ENCODE data around the gene CDC42EP1. TPM values are rescaled to one million over a fixed set of nuclear protein-coding genes. Genes with fewer than 3 reads are reported as not detected.

CDC42EP1 gene
- total RNA-seq, 2 experiments from 2014 or later, result not detected

DNA sequence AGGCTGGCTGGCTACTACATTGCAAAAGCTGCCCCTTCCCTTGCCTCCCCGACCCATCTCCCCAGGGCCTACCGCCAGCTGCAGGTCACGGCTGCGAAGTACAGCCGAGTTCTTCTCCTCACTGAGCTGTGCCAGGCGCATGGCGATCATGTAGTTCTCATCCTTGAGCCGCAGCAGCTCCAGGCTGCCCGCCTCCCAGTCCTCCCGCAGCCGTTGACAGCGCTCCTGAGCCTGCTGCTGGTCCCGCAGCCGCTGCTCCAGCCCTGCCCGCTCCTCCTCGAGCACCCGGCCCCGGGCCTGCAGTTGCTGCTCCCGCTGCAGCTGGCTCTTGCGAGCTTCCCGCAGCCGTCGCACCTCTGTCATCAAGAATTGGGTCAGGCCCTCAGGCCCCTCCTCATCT is 44.4 kb upstream of the CDC42EP1 start:
- Mint-ChIP-seq H3K27me3 (peaks cover 16% of the 10 kb centered on the region), H3K4me1 (ENCODE audit: low read depth) (peaks cover 6% of the 10 kb centered on the region), H3K4me3 (no peak overlapping the region), H3K9me3 (no peaks in the 10 kb centered on the region), H3K36me3 (ENCODE audit: low read depth) (no peaks in the 10 kb centered on the region), H3K27ac (no peak overlapping the region)
- ATAC-seq (ENCODE audit: poor library complexity), result no peak
- H3K27me3 ChIP-seq (ENCODE audit: control insufficient read depth in 1 of 2, insufficient read depth in 2 of 2, low read length in 2 of 2), result peaks cover 15 to 24% of the 10 kb centered on the region in 2 experiments
- ChIA-PET CTCF (interaction anchor here (1.0 kb wide), 1 partner anchor 51 kb away, joined by 3 read pairs; no protein-coding TSS in a partner anchor), POLR2A (interaction anchor here (0.7 kb wide), 1 partner anchor 1460 kb away, joined by 3 read pairs; no protein-coding TSS in a partner anchor)
- no peak overlapping the region for H3K27ac ChIP-seq (ENCODE audit: low read depth in 1 of 2, low read length in 2 of 2)
- intact Hi-C loops (cut with DNase I, micrococcal nuclease), result no loop called here
- TF ChIP-seq, protein P1, sequence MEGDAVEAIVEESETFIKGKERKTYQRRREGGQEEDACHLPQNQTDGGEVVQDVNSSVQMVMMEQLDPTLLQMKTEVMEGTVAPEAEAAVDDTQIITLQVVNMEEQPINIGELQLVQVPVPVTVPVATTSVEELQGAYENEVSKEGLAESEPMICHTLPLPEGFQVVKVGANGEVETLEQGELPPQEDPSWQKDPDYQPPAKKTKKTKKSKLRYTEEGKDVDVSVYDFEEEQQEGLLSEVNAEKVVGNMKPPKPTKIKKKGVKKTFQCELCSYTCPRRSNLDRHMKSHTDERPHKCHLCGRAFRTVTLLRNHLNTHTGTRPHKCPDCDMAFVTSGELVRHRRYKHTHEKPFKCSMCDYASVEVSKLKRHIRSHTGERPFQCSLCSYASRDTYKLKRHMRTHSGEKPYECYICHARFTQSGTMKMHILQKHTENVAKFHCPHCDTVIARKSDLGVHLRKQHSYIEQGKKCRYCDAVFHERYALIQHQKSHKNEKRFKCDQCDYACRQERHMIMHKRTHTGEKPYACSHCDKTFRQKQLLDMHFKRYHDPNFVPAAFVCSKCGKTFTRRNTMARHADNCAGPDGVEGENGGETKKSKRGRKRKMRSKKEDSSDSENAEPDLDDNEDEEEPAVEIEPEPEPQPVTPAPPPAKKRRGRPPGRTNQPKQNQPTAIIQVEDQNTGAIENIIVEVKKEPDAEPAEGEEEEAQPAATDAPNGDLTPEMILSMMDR (IDR thresholded peaks at IDR 0.05), result no peak
- no peaks in the 10 kb centered on the region for H3K36me3 ChIP-seq (ENCODE audit: insufficient read depth, low read length)
- H3K4me1 ChIP-seq (ENCODE audit: insufficient read depth, low read length), result peaks cover 13% of the 10 kb centered on the region
- no peak for DNase-seq
- no peaks in the 10 kb centered on the region for H3K9me3 ChIP-seq (ENCODE audit: control insufficient read depth in 1 of 2, insufficient read depth in 1 of 2, low read length in 2 of 2)
- H3K4me3 ChIP-seq (ENCODE audit: low read length), result no peak overlapping the region

GRCh38 chr22:37516456-37516855 is 43.8 kb upstream of the CDC42EP1 start:
- intact Hi-C loops (cut with DNase I, micrococcal nuclease), result no loop called here
- no peaks in the 10 kb centered on the region for H3K9me3 Mint-ChIP-seq
- no peaks in the 10 kb centered on the region for H3K36me3 ChIP-seq (ENCODE audit: insufficient read depth, low read length)
- no peak for DNase-seq
- POLR2A ChIA-PET, result interaction anchor here (0.7 kb wide), 1 partner anchor 1461 kb away, joined by 3 read pairs; no protein-coding TSS in a partner anchor
- H3K4me1 Mint-ChIP-seq (ENCODE audit: low read depth), result peaks cover 6% of the 10 kb centered on the region
- H3K4me3 Mint-ChIP-seq, result no peak overlapping the region
- TF ChIP-seq, protein P1 (IDR thresholded peaks at IDR 0.05), result no peak
- H3K4me1 ChIP-seq (ENCODE audit: insufficient read depth, low read length), result peaks cover 13% of the 10 kb centered on the region
- H3K36me3 Mint-ChIP-seq (ENCODE audit: low read depth), result no peaks in the 10 kb centered on the region
- ATAC-seq (ENCODE audit: poor library complexity), result no peak
- no peak overlapping the region for H3K27ac Mint-ChIP-seq
- H3K27me3 Mint-ChIP-seq, result peaks cover 22% of the 10 kb centered on the region
- peaks cover 20 to 30% of the 10 kb centered on the region in 2 experiments for H3K27me3 ChIP-seq (ENCODE audit: control insufficient read depth in 1 of 2, insufficient read depth in 2 of 2, low read length in 2 of 2)
- no peak overlapping the region for H3K4me3 ChIP-seq (ENCODE audit: low read length)
- no peak overlapping the region for H3K27ac ChIP-seq (ENCODE audit: low read depth in 1 of 2, low read length in 2 of 2)
- no peaks in the 10 kb centered on the region for H3K9me3 ChIP-seq (ENCODE audit: control insufficient read depth in 1 of 2, insufficient read depth in 1 of 2, low read length in 2 of 2)
- CTCF ChIA-PET, result interaction anchor here (1.0 kb wide), 1 partner anchor 51 kb away, joined by 3 read pairs; no protein-coding TSS in a partner anchor

DNA sequence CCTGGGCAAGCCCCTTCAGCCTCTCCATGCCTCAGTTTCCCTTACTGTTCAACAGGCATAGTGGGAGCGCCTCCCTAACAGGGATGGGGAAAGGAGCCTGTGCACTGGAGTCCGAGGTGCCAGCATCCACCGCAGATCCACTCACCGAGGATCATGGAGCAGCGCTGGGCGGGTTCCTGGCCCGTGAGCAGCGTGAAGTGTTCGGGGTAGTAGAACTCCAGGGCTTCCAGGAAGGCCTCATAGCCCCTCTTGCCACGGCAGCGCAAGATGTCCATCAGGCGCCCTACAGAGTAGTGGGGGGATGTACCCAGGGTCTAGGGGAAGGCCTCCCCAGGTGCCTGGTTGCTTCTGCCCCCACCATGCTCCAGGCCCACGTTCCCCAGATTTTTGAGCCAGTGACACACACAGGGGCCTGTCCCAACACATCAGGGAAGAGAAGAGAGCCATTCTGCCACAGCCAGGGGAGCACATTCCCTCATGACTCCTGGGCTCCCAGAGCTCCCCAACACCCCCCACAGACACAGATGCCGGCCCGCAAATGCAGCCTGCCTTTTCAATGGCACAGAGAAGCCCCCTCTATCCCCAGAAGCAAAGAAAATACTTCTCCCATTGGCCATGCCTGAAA is 42.3 kb upstream of the CDC42EP1 start:
- Histone ChIP-seq H3K27ac (ENCODE audit: low read depth in 1 of 2, low read length in 2 of 2) (no peak overlapping the region), H3K27me3 (ENCODE audit: control insufficient read depth in 1 of 2, insufficient read depth in 2 of 2, low read length in 2 of 2) (peaks cover 33 to 40% of the 10 kb centered on the region in 2 experiments), H3K36me3 (ENCODE audit: insufficient read depth, low read length) (no peaks in the 10 kb centered on the region), H3K4me3 (ENCODE audit: low read length) (no peak overlapping the region), H3K4me1 (ENCODE audit: insufficient read depth, low read length) (peaks cover 13% of the 10 kb centered on the region), H3K9me3 (ENCODE audit: control insufficient read depth in 1 of 2, insufficient read depth in 1 of 2, low read length in 2 of 2) (no peaks in the 10 kb centered on the region)
- DNase-seq, result no peak
- H3K4me3 Mint-ChIP-seq, result peak overlapping the region; percentile 81
- no peaks in the 10 kb centered on the region for H3K36me3 Mint-ChIP-seq (ENCODE audit: low read depth)
- no peaks in the 10 kb centered on the region for H3K9me3 Mint-ChIP-seq
- POLR2A ChIA-PET, result no interaction called here
- H3K27ac Mint-ChIP-seq, result no peak overlapping the region
- H3K4me1 Mint-ChIP-seq (ENCODE audit: low read depth), result peaks cover 6% of the 10 kb centered on the region
- CTCF ChIA-PET, result no interaction called here
- intact Hi-C loops (cut with DNase I, micrococcal nuclease), result no loop called here
- peaks cover 37% of the 10 kb centered on the region for H3K27me3 Mint-ChIP-seq
- no peak for ATAC-seq (ENCODE audit: poor library complexity)
- TF ChIP-seq, protein P1 (IDR thresholded peaks at IDR 0.05), result no peak
